ENCODE results near the gene DOCK2.
"Not testable (repeated sequence)": the region's sequence is repeated elsewhere in the genome, so short reads cannot be mapped to it uniquely, and the experiment has no call there.

Gene DOCK2

DNA sequence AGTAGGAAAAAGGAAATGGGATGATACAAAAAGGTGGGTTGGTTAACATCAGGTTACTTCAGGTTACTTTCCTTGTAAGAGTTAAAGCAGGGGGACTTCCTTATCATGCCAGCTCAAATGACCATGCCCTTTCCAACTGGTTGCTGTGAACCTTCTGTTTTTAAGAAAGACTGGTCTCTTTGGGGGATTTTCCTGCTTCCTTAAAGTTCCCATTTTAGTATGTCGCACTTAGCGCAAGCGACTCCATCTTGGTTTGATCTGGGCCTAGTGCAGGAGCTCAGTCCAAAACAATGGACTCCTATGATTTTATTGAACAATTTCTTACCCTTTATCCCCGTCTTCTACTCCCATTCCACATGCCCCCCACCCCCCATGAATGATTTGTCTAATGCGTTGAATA lies 173.4 kb downstream of the DOCK2 start:
- in situ Hi-C loops (cut with MboI; ENCODE audit: low sequenced_read_pairs): no loop called here

- in situ Hi-C loops (cut with MboI; ENCODE audit: low sequenced_read_pairs): no loop called here
Observed at GRCh38 chr5:169811023-169811422, 173.9 kb downstream of the DOCK2 start.

DNA sequence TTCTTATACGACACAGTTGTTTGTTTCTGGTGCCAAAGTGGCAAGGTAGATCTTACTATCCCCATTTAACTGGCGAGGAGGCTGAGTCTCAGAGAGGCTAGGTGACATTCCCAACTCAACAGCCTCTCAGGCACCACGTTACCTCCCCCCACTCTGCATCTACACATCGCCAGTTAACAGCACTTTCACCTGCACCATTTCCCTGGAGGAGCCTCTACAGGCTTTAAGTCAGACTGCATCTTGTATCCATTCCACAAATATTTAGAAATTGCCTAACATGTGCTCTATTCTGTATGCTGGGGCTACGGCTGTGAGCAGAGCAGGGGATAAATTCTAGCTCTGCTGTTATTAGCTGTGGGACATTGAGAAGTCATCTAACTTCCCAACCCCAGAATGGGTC lies 174.6 kb downstream of the DOCK2 start:
- in situ Hi-C loops (cut with MboI; ENCODE audit: low sequenced_read_pairs): no loop called here

GRCh38 chr5:169812786-169813185 lies 175.7 kb downstream of the DOCK2 start:
- in situ Hi-C loops (cut with MboI; ENCODE audit: low sequenced_read_pairs): no loop called here

- in situ Hi-C loops (cut with MboI; ENCODE audit: low sequenced_read_pairs): no loop called here
Observed at GRCh38 chr5:169814045-169814444, 177.0 kb downstream of the DOCK2 start.

- in situ Hi-C loops (cut with MboI; ENCODE audit: low sequenced_read_pairs): no loop called here
Observed at GRCh38 chr5:169814522-169814921, 177.4 kb downstream of the DOCK2 start.

DNA sequence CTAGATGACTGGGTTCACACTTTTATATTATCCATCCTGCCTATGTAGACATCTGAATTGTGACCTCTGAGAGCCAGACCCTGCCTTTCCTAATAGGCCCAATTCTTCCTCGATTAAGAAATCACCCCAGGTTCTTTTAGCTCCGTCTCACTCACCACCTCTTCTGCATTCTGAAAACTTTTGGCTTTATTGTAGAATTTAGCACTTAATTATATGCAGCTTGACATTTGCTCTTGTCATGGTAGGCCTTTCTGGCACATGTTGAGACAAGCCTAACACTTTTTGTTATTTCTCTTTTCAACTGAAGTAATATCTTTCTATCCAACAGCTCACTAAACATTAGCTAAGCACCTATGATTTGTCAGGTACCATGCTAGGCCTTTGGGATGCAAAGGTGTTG lies 180.0 kb downstream of the DOCK2 start:
- in situ Hi-C loops (cut with MboI; ENCODE audit: low sequenced_read_pairs): no loop called here

GRCh38 chr5:169826618-169827017 lies 189.5 kb downstream of the DOCK2 start:
- in situ Hi-C loops (cut with MboI; ENCODE audit: low sequenced_read_pairs): no loop called here

GRCh38 chr5:169827769-169828168 lies 190.7 kb downstream of the DOCK2 start:
- in situ Hi-C loops (cut with MboI; ENCODE audit: low sequenced_read_pairs): no loop called here

DNA sequence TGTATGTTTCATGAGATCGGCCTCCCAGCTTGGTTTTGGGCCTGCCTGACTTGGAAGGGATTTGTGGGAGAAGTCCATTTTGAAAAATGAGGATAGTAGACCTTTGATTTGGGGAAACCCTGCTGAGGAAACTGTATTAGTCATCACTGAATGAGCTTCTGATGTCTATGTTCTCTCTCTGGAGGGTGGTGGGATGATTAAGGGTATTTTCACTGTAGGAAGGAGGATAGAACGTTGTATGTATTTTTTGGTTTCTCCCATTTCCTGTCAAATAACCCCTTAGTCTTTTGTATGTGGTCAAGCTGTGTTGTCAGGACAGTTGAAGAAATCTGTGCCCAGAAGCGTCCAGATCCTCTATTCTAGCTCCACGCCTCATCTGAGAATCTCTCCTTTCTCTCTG lies 191.3 kb downstream of the DOCK2 start:
- in situ Hi-C loops (cut with MboI; ENCODE audit: low sequenced_read_pairs): no loop called here

DNA sequence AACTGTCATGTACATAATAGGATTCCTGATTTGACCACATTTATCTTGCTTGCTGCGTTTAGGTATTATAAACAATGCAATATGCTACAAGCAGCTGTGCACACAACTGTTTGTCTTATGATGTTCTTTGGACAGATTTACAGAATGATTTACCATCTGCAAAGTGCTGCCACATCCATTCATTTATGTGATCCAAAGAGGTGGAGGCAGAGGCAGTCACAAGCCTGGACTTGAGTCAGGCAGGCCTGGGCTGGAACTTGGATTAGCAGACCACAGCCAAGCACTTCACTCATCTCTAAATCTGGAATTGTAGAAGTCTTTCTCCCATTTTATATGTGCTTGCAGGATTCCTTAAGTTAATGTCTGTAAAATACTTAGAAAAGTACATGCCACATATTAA lies 194.3 kb downstream of the DOCK2 start:
- in situ Hi-C loops (cut with MboI; ENCODE audit: low sequenced_read_pairs): no loop called here

DNA sequence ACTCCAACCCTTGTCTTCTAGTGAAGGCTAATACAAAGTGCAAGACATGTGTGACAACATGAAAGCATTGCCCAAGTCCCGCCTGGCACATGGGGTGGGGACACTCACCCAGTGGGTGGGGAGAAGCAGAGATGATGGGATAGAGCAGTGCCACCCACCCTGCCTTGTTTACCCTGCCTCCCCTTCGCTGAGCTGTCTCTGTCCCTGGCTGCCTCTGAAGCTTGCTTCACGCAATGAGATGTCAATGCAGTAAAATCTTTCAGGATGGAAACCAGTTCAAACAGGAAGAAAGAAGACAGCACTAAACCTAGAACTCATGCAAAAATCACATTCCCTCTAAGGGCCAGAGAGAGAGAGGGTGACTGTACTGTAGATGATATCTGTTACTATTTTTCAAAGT lies 195.2 kb downstream of the DOCK2 start:
- in situ Hi-C loops (cut with MboI; ENCODE audit: low sequenced_read_pairs): no loop called here

- in situ Hi-C loops (cut with MboI; ENCODE audit: low sequenced_read_pairs): no loop called here
Observed at GRCh38 chr5:169832845-169833244, 195.8 kb downstream of the DOCK2 start.

- in situ Hi-C loops (cut with MboI; ENCODE audit: low sequenced_read_pairs): not testable (repeated sequence)
Observed at GRCh38 chr5:169833681-169834292, 196.7 kb downstream of the DOCK2 start.

DNA sequence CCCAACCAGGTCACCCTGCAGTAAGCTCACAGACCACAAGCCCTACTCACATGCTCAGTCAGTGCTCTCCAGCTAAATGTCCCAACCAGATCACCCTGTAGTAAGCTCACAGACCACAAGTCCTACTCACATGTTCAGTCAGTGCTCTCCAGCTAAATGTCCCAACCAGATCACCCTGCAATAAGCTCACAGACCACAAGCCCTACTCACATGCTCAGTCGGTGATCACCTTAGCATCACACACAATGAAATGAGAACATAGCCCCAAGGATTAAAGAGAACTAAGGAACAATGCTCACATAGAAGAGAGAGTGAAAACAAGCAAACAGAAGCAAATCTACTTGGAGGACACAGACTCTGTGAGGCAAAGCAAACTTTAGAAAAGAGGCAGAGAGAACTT lies 197.5 kb downstream of the DOCK2 start:
- in situ Hi-C loops (cut with MboI; ENCODE audit: low sequenced_read_pairs): not testable (repeated sequence)

- in situ Hi-C loops (cut with MboI; ENCODE audit: low sequenced_read_pairs): no loop called here
Observed at GRCh38 chr5:169836835-169837536, 199.9 kb downstream of the DOCK2 start.

DNA sequence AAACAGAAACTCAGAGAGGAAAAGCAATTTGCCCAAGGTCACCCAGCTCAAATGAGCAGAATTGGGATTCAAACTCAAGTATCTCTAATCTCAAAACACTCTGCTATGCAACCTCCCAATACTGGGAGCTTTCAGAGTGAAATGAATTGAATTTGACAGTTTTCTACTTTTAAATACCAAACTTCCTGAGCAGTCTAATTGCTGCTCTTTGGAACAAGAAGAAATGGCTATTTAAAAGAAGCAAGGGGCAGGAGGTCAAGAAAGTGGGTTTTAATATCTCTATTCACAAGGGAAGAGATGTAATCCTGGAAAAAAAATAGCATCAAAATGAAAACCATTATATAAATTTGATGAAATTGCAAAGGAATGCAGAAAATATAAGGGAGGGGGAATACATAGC lies 200.6 kb downstream of the DOCK2 start:
- in situ Hi-C loops (cut with MboI; ENCODE audit: low sequenced_read_pairs): no loop called here

DNA sequence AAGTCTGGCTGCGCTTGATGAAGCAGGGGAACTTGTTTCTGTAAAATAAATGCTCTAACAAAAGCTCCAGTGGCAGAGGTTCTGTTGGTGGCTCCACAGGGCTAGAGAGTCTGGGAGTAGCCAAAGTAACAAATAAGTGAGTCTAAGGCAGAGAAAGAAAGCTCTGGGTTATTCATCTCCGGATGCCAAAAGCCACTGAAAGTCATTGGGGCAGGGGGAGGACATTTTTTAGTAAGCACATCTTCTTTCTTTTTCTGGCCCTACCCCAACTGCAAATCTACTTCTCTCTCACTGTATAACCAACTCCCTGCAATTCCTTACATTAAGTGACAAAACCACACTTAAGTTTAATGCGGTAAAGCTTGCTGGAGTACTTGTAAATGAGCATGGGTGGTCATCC lies 201.6 kb downstream of the DOCK2 start:
- in situ Hi-C loops (cut with MboI; ENCODE audit: low sequenced_read_pairs): no loop called here

- in situ Hi-C loops (cut with MboI; ENCODE audit: low sequenced_read_pairs): no loop called here
Observed at GRCh38 chr5:169840405-169840804, 203.3 kb downstream of the DOCK2 start.

- in situ Hi-C loops (cut with MboI; ENCODE audit: low sequenced_read_pairs): no loop called here
Observed at GRCh38 chr5:169842699-169843098, 205.6 kb downstream of the DOCK2 start.

- in situ Hi-C loops (cut with MboI; ENCODE audit: low sequenced_read_pairs): no loop called here
Observed at GRCh38 chr5:169847519-169847918, 210.4 kb downstream of the DOCK2 start.

DNA sequence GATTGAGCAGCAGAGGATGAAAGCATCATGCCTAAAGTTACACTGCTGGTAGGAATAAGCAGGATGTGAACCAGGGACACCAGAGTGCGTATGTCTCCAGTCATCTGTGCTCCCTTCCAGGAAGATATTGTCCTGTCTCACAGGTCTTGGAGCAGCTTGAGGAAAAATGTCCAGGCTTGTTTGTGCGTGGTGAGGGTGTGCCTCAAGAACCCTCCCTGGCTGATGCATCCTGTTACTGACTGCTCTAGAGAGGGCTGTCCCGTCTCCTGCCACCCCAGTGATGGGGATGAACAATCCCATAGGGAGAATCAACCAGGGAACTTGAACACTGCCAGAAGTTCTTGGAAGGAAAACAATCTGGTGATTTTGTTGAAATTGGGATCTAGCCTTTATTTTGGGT lies 211.2 kb downstream of the DOCK2 start:
- in situ Hi-C loops (cut with MboI; ENCODE audit: low sequenced_read_pairs): no loop called here

GRCh38 chr5:169848792-169849191 lies 211.7 kb downstream of the DOCK2 start:
- in situ Hi-C loops (cut with MboI; ENCODE audit: low sequenced_read_pairs): no loop called here
